ENCODE data around the gene IFIT2. TPM values are rescaled to one million over a fixed set of nuclear protein-coding genes. Genes with fewer than 3 reads are reported as not detected.

Gene IFIT2
- total and polyA plus RNA-seq, 2 experiments from 2014 or later: 0.10 TPM; not detected in 1

- no peak for ATAC-seq
- H3K79me2 ChIP-seq (replicated peaks; ENCODE audit: insufficient read depth): no peaks in the 10 kb centered on the region
- no peak for DNase-seq (ENCODE audit: low spot score)
- peaks cover 1% of the 10 kb centered on the region for H3K27me3 Mint-ChIP-seq (ENCODE audit: insufficient read depth, low read depth, poor library complexity)
- H3K27ac ChIP-seq (ENCODE audit: low read depth): no peak overlapping the region
- no peak overlapping the region for H3K4me2 ChIP-seq
- H3K4me3 ChIP-seq: no peak overlapping the region
- no peaks in the 10 kb centered on the region for H3K36me3 ChIP-seq (ENCODE audit: insufficient read depth)
- peaks cover 13% of the 10 kb centered on the region; the same call in 1 of the 2 replicates for H3K4me1 ChIP-seq (ENCODE audit: insufficient read depth)
- H3K27me3 ChIP-seq (ENCODE audit: insufficient read depth): no peaks in the 10 kb centered on the region
- H3K9me3 Mint-ChIP-seq: no peaks in the 10 kb centered on the region
- H3F3A ChIP-seq (replicated peaks; ENCODE audit: low read depth): no peaks in the 10 kb centered on the region
- H3K36me3 Mint-ChIP-seq (ENCODE audit: low read depth): no peaks in the 10 kb centered on the region
- no peak for TF ChIP-seq ETS1 (IDR thresholded peaks at IDR 0.05)
- no peak for TF ChIP-seq ZNF462 (CRISPR knock-in tag; IDR thresholded peaks at IDR 0.05)
- no peak for TF ChIP-seq NANOG (IDR thresholded peaks at IDR 0.05; ENCODE audit: borderline replicate concordance)
- no peak for TF ChIP-seq REST (IDR thresholded peaks at IDR 0.05; ENCODE audit: unreplicated experiment)
- TF ChIP-seq STAT1 (IDR thresholded peaks at IDR 0.05; ENCODE audit: unreplicated experiment): no peak
- no peak for TF ChIP-seq CREB1 (CRISPR knock-in tag; IDR thresholded peaks at IDR 0.05; ENCODE audit: low read depth)
- no peak for TF ChIP-seq ZNF114 (CRISPR knock-in tag; IDR thresholded peaks at IDR 0.05)
- TF ChIP-seq EZH2 (IDR thresholded peaks at IDR 0.05; ENCODE audit: low read depth, unreplicated experiment): no peak
- TF ChIP-seq EZH2phosphoT487 (IDR thresholded peaks at IDR 0.05; ENCODE audit: unreplicated experiment): no peak
- TF ChIP-seq JUNB (IDR thresholded peaks at IDR 0.05; ENCODE audit: unreplicated experiment): no peak
- TF ChIP-seq ZNF331 (CRISPR knock-in tag; IDR thresholded peaks at IDR 0.05; ENCODE audit: low read depth): no peak
- TF ChIP-seq CTCF (conservative IDR thresholded peaks at IDR 0.05; ENCODE audit: low read depth in 2 of 2): no peak
- TF ChIP-seq POLR2AphosphoS5 (IDR thresholded peaks at IDR 0.05; ENCODE audit: low read depth): no peak
- no peak overlapping the region for H2AFZ ChIP-seq
- H4K20me1 ChIP-seq (replicated peaks; ENCODE audit: insufficient read depth): no peaks in the 10 kb centered on the region
- H3K4me1 Mint-ChIP-seq: peaks cover 24% of the 10 kb centered on the region
- H3K27ac Mint-ChIP-seq: no peak overlapping the region; the same call in 1 of the 2 replicates
- H3K4me3 Mint-ChIP-seq: no peak overlapping the region
- no peaks in the 10 kb centered on the region for H3K9me2 ChIP-seq (ENCODE audit: insufficient read depth)
Observed at GRCh38 chr10:89304446-89304845, 2.6 kb downstream of the IFIT2 start.

All from GM23338 (cell line).